Measurements from ENCODE around the gene CEP95.

- TF ChIP-seq POLR2AphosphoS5 (IDR thresholded peaks at IDR 0.05; ENCODE audit: low read depth, low read length) (no peak), ZFX (IDR thresholded peaks at IDR 0.05) (no peak), CTCF (IDR thresholded peaks at IDR 0.05 in 2 of 3, conservative IDR thresholded peaks at IDR 0.05 in 1 of 3; ENCODE audit: borderline replicate concordance in 1 of 3, insufficient read depth in 1 of 3, low read depth in 2 of 3, low read length in 2 of 3) (no peak), EZH2phosphoT487 (IDR thresholded peaks at IDR 0.05; ENCODE audit: borderline replicate concordance) (no peak), REST (IDR thresholded peaks at IDR 0.05; ENCODE audit: low read depth) (no peak), POLR2A (IDR thresholded peaks at IDR 0.05; ENCODE audit: borderline replicate concordance, extremely low read depth, insufficient read depth, insufficient read length) (no peak), ZBTB33 (IDR thresholded peaks at IDR 0.05; ENCODE audit: extremely low read depth, insufficient replicate concordance, low read length) (no peak), SIN3A (IDR thresholded peaks at IDR 0.05; ENCODE audit: low read depth) (no peak), CEBPB (IDR thresholded peaks at IDR 0.05; ENCODE audit: low read depth) (no peak), FOSL1 (IDR thresholded peaks at IDR 0.05; ENCODE audit: low read depth) (no peak)
These were observed 21.1 kb downstream of the CEP95 start for GRCh38 chr17:64527914-64528313.

Data from HCT116 (cell line).